GM21423 (cell line): ENCODE results near the gene FAM20A.

ENCODE experiments used
- ATAC-seq: cut with Tn5 transposase; IDR thresholded peaks from one replicate; pipeline ENCODE4 v1.9.1; 2021; ENCODE audit warnings: mild to moderate bottlenecking, moderate library complexity; ENCODE audit not compliant: unreplicated experiment

The FAM20A gene

DNA sequence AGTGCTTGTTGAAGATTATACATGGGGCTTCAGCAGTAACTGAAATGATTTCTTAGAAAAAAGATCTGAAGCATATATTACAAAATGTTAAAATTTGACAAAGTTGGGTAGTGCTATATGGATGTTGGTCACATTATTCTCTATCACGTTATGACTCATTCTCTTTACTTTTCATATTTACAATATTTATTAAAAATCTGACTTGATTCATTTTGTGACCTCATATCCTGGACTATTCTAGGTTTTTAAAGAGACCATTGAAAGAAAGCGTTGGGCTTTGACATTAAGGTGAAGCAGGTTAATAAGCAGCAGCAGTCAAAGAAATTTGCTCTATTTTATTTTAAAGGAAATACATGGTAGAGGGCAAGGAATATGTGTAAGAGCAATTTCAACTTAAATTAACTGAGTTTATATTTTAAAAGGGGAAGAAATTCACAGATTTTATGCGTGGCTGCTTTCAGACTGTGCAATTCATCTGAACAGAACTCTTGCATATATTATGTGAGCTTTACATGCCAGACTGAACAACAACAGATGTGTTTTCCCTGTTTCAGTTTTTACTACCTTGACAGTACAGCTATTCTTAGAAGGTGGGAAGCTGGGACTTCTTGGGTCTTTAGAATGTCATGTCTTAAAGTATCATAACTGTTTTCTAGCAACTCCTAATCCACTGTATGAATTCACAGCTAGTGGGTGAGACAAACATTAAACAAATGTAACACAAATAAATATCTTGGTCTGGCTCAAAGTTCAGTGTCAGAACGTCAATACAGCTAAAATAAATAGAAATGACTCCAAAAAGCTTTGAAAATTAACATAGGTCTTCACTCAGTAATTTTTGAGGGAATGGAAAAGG lies 10.4 kb upstream of the FAM20A start:
- ATAC-seq, result no peak

DNA sequence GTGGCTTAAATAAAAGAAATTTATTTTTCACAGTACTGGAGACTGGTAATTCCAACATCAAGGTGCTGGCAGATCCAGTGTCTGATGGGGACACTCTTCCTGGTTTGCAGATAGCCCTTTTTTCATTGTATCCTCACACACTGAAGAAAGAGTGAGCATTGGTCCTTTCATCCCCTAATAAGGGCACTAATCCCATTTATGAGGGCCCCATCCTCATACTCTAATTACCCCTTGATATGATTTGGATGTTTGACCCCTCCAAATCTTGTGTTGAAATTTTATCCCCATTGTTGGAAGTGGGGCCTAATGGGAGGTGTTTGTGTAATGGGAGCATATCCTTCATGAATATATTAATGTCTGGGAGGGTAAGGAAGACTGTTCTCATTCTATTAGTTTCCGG lies 9.4 kb upstream of the FAM20A start:
- ATAC-seq, result no peak

DNA sequence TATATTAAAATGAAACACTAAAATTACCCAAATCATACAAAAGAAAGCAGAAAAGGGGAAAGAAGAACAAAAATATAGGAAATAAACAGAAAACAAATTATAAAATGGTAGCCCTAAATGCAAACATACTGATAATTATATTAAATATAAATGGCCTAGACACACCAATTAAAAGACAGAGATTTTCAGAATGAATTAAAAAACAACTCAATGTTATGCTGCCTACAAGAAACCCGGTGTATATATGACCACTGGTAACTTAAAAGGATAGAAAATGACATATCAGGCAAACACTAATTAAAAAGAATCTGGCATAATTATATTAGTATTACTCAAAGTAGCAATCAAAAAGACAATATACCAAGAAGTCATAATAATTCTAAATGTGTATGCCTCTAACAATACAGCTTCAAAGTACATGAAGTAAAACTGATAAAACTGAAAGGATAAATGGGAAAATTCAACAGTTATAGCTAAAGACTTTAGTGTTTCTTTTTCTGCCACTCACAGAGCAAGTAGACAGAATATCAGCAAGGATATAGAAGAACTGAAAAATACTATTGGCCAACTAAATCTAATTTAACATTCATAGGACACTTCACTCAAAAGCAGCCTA lies 7.5 kb upstream of the FAM20A start:
- ATAC-seq, result no peak

DNA sequence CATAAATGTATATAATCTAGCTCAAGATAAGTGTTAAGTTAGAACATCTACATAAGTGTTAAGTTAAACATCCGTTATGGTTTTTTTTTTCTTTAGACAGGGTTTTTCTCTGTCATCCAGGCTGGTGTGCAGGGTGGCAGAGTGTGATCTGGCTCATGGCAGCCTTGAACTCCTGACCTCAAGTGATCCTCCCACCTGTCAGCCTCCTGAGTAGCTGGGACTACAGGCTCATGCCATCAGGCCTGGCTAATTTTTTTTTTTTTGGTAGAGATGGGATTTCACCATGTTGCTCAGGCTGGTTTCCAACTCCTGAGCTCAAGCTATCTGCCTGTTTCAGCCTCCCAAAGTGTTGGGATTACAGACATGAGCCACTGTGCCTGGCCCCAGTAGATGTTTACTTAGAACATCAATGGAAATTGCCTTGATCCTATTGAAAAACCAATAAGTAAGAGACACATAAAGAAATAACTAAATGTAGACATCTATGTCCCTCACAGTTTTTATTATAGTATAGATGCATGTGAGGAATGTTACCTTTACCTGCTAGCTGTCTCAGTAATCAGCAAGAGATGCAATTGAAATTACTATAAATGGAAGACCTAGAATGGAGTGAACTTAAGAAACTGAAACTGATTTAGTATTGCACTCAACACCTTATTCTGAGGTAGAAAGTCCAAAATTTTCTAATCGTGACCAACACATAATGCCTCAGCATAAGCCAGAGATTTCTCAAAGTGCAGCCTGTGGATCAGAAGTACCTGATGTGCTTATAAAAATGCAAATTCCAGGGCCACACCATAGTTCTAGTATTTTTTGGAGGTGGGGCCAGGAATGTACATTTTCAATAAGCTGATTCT lies 5.5 kb upstream of the FAM20A start:
- no peak for ATAC-seq

DNA sequence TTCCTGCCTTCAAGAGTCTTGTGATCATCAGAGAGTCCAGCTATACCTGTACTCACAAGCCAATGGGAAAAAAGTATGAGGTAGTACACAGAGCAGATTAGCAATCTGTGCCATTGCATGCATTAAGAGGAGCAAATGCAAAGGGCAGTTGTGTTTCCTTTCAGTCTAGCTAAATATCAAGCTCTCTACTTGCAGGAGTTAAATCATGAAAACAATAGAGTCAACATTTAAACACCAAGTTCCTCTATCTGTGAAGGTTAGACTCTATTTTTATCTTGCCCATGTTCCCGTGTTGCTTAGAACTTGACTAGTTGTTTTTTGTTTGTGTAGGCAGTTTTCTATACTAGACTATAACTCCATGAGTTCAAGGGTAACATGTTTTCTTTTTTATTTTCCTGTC lies 4.7 kb upstream of the FAM20A start:
- no peak for ATAC-seq

DNA sequence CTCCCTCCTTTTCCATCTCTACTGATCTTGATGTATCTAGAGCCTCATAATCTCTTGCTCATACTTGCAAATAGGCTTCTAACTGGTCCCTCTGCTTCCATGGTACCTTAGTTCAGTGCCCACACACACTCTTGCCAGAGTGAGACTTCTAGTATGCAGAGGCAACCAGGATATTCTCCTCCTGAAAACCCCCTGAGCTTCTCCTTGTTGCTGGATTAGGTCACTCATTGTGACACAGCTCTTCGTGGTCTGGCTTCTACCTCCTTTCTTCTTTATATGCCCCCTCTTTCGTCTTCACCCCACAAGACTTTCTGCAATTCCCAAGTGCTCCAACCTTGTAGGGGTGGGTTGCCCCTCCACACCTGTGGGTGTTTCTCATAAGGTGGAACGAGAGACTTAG lies 2.5 kb upstream of the FAM20A start:
- no peak for ATAC-seq

DNA sequence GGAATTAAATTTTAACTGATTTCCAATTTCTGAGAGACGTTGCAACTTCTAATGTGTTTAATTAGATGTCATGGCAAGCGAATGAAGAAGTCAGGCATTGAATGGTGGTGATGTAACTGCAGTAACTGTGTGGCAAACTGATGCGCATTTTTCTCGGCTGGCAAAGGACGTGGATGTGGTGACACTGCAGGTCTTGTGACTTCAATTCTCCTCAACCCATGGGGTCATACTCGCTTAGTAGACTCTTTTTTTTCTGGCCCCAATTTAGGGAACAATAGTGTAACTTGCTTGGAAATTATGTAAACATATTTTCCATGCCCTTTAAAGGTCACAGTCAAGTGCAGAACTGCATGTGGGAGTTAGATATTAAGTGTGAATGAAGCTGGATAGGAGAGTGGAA lies 1.9 kb upstream of the FAM20A start:
- ATAC-seq, result no peak

DNA sequence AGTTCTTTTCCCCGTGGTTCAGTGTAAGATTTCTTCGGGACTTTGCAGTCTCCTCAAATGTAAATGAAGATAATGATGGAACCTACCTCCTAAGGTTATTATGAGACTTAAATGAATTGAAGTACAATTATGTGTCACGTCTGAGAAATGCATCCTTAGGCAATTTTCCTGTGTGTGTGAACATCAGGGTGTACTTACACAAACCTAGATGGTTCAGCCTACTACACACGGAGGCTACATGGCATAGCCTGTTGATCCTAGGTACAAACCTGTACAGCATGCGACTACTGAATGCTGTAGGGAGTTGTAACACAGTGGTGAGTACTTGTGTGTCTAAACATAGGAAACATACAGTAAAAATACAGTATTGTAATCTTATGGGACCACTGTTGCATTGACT lies 1.1 kb upstream of the FAM20A start:
- ATAC-seq, result no peak

DNA sequence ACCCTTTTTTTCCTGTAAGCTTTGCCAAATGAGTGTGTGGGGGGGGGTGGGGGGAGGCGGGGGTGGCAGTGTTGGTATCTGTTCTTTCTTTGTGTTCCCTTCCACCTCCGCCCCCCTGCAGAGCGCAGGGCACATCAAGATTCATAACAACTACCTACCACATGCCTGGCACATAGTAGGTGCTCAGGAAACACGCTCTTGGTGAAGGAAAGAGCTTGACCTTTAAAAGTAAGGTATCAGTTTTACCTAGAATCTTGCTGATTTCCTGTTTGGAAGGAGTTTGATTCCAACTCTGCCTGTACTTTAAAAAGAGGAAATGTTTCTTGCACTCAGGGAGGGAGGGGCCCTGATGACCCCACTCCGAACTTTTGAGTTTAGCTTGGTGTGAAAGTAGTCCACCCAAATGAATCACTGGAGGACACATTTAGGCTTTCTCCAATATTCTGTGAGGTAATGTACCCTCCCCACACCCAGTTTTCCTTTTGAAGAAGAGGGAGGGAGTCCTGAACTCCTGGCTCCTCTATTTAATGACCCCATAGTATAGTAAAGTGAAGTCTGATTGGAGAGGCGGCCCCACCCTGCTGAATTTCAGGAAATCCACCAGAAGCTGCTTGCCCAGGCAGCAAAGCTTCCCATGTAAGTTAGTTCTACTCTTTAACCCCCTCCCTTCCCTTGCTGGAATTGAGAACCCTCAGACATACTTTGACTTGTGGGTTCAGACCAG lies 560 bp upstream of the FAM20A start:
- no peak for ATAC-seq

DNA sequence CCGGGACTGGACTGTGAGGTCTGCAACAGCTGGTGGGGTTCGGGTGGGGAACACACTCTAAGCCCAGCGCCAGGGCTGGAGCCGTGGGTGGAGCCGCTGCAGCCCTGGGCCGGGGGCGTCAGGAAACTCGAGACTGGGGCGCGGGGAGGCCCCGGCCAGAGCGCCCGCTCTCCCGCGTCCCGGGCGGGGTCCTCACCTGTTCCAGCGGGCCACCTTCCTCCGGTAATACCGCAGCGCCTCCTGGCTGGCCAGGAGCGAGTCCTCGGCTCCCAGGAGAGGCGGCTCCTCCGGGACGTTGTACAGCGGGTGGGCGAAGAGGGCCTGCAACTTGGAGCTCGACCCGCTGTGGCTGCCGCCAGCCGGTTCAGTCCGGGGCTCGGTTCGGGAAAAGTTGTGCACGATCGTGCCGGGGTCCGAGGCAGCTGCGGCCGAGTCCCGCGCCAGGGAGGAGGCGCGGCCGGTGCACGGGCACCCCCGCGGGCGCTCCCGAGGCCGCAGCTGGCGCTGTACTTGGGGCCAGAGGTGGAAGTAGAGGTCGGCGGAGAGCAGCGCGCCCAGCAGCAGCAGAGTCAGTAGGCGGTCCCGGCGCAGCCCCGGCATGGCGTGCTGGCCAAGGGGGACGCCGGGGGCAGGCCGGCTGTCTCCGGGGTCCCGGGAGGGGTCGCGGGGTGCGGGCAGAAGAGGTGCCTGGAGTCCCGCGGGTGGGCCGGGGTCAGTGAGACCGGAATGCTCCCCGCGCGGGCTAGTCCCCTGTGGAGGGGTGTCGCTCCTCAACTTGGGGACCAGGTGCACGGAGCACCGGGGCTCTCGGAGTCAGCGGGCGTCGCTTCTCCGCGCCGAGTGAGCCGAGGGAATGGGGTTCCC lies 868 bp downstream of the FAM20A start:
- ATAC-seq, result no peak

DNA sequence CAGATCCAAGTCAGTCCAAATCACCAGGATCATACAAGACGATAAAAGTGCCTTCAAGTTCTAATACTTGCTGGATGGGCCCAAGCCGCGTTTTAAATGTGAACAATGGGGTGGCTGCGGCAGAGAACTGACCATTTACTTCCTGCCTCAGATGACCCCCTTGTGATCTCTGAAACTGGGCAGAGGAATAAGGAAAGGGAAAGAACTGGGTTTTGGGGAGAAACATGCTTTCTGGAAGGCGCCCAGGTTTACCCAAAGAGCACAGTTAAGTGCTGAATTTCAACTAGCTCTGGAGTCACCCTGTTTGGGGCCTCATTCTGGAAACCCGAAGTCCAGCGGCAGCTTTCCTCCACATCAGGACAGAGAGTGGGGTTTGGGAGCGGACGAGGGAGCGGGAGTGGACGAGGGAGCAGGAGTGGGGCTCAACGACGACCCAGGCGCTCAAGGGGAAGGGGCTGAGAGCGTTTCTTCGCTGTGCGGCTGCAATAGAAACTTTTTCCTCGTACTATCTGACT lies 1.6 kb downstream of the FAM20A start:
- ATAC-seq, result no peak

DNA sequence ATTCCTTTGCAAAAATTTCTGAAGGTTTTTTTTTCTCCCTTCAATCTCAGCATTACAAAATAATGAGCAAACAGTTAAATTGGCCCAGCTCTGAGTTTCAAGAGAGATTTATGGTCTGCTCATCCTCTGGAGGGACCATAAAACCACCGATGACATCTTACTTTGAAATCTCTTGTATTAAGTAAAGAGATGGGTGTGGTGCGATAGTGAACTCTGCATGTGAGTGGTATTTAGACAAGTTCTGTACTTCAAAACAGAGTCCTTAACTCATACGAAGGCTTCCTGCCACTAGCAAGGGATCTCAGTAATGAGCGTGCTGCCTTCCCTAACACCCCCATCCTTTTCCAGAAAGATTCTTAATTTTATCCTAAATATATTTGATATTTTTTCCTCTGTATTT lies 2.1 kb downstream of the FAM20A start:
- ATAC-seq, result no peak

DNA sequence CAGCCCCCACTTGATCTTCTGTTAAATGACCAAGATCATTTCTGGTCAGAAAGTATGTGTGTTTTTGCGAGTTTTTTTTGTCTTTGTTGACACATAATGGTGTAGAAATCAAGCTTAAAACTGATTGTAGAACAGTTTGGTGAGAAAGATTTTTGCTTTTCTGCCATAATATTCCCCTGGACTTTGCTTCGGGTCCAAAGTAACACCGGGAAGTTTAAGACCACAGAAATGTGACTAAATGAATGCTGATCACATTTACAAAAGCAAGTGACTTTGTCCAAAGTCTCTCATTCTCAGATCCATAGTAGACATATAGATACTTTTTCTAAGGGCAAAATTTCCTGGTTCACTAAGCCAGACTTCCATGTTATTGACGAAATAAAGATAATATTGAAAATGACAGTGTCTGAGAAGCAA lies 2.6 kb downstream of the FAM20A start:
- no peak for ATAC-seq

DNA sequence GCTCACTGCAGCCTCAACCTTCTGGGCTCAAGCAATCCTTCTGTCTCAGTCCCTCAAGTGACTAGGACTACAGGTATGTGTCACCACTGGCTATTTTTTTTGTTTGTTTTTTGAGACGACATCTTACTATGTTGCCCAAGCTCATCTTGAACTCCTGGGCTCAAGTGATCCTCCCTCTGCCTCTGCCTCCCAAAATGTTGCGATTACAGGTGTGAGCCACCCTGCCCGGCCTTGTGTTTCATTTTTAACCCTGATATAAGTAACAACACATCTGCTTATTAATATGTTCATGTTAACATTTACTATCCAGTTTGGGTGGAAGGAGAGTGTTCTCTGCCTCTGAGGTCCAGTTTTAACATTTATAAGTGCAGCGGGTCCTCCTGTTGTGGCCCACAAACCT lies 3.1 kb downstream of the FAM20A start:
- no peak for ATAC-seq

DNA sequence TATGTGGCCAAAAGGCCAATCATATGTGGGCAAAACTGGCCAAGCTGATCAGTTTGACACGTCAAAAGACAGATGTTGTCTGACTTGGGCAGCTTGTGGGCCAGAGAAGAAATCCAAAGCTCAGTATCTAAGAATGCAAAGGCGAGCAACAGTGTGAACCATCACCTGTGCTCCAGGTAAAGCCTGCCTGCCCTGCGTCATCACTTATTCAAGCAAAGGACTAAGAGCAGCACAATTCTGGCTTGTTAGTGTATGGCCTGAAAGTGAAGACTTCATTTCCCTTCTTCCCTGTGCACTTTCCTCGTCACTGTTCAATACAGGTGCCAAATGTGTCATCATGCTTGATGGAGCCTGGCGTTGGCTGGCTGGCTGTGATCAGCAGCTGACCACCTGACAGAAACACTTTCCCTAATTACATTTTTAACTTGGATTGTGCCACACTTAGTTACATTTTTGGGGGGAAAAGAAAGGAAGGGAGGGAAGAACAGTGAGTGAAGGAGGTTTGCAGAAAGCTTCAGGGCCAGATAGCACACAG lies 4.7 kb downstream of the FAM20A start:
- ATAC-seq, result no peak

DNA sequence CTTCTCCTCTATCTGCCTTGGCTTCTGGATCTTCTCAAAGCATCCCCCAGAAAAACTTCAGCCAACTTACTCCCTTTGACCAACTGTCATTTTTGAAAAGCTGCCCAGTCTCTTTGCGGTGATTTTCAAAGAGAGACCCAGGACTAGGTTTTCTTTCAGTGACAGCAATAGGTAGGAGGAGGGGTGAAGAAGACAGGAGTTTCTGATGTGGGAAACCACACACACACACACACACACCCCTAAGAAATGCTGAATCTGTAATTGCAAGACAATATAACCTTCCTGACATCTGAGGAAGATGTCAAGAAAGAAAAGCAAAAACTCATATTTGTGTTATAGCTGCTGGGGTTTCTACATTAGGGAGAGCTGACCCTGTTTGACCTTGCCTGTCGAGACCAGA lies 5.2 kb downstream of the FAM20A start:
- no peak for ATAC-seq

DNA sequence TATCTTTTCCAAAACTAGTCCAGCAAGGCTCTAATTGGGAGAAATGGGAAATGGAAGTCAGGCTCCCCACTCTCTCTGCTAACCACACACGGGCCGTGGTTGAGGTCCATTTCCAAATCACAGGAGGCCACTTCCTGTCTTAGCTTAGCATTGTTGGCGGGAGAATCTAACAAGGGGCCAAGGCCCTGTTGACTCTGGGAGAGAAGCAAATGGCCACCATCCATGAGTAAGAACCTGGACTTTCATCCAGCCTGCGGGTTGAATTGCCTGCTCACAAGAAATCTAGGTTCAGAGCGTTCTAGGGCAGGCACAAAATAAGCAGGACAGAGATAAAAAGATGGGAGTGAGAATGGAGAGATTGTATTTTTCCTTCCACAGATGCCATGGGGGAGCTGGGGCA lies 5.7 kb downstream of the FAM20A start:
- ATAC-seq, result no peak

DNA sequence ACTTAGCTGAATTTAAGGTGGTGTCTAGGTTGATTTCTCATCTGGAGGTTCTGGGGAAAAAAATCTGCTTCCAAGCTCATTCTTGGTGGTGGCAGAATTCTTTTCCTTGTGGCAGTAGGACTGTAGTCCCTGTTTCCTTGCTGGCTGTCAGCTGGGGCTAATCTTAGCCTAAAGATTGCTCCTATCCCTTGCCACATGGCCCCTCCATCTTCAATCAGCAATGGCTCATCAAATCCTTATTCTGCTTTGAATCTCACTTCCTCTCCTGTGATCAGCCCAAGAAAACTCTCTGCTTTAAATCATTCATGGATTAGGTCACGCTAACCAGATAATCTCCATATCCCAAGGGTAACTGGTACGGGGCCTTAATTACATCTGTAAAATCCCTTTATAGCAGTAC lies 6.6 kb downstream of the FAM20A start:
- no peak for ATAC-seq
